Measurements from ENCODE around the gene ANKRD34A.

Gene ANKRD34A

DNA sequence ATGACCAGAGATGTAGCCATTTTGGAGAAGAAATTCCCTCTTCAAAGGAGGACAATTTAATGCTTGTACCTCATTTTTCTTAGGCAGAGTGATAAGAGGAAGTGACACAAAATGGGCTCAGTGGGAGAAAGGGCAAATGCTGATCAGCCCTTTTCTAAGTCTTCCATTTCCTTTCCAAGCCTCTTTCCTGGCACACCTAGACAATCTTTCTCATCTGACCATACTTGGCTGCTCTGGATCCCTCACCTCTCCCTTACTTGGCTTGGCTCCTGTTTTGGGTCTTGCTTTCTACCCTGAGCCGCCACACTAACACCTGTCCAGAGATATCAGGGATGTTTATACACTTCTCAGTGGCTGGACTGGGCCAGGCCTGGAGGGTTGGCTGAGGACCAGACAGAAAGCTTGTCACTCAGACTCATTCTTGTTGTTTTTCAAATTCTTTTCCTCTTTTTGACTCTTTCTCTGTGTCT lies 18.9 kb upstream of the ANKRD34A start:
- H3K27ac ChIP-seq (ENCODE audit: low read length) = peak overlapping the region; percentile 95; the same call in 1 of the 2 replicates
- no peaks in the 10 kb centered on the region for H3K36me3 ChIP-seq (replicated peaks; ENCODE audit: insufficient read depth, low read length)
- peaks cover 73% of the 10 kb centered on the region for H3F3A ChIP-seq (ENCODE audit: insufficient read depth, low read length)
- no peak overlapping the region for H2AFZ ChIP-seq (ENCODE audit: low read length)
- no peak for DNase-seq
- H4K20me1 ChIP-seq (ENCODE audit: insufficient read depth, low read length) = no peaks in the 10 kb centered on the region
- no peaks in the 10 kb centered on the region for H3K27me3 ChIP-seq (replicated peaks; ENCODE audit: insufficient read depth, low read length)
- no peak for TF ChIP-seq EZH2phosphoT487 (IDR thresholded peaks at IDR 0.05; ENCODE audit: low read length)
- no peak for TF ChIP-seq EZH2 (optimal IDR thresholded peaks at IDR 0.05; ENCODE audit: low read depth, low read length)
- TF ChIP-seq, protein P1, sequence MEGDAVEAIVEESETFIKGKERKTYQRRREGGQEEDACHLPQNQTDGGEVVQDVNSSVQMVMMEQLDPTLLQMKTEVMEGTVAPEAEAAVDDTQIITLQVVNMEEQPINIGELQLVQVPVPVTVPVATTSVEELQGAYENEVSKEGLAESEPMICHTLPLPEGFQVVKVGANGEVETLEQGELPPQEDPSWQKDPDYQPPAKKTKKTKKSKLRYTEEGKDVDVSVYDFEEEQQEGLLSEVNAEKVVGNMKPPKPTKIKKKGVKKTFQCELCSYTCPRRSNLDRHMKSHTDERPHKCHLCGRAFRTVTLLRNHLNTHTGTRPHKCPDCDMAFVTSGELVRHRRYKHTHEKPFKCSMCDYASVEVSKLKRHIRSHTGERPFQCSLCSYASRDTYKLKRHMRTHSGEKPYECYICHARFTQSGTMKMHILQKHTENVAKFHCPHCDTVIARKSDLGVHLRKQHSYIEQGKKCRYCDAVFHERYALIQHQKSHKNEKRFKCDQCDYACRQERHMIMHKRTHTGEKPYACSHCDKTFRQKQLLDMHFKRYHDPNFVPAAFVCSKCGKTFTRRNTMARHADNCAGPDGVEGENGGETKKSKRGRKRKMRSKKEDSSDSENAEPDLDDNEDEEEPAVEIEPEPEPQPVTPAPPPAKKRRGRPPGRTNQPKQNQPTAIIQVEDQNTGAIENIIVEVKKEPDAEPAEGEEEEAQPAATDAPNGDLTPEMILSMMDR (IDR thresholded peaks at IDR 0.05; ENCODE audit: low read length) = no peak
- H3K9me2 ChIP-seq (replicated peaks; ENCODE audit: insufficient read depth, low read length) = no peaks in the 10 kb centered on the region
- no peak overlapping the region for H3K4me3 ChIP-seq (ENCODE audit: low read length)
- peak overlapping the region; percentile 37; the same call in 1 of the 2 replicates for H3K4me2 ChIP-seq (ENCODE audit: low read depth, low read length)
- 0 out of 2 replicates have a peak, but pooled peaks cover 7% of the 10 kb centered on the region for H3K79me2 ChIP-seq (ENCODE audit: low read length)
- no peaks in the 10 kb centered on the region for H3K9me3 ChIP-seq (replicated peaks; ENCODE audit: insufficient read depth, low read length)
- H3K4me1 ChIP-seq (ENCODE audit: low read length) = peaks cover 75% of the 10 kb centered on the region
- no peak overlapping the region for H3K9ac ChIP-seq (ENCODE audit: low read length)

DNA sequence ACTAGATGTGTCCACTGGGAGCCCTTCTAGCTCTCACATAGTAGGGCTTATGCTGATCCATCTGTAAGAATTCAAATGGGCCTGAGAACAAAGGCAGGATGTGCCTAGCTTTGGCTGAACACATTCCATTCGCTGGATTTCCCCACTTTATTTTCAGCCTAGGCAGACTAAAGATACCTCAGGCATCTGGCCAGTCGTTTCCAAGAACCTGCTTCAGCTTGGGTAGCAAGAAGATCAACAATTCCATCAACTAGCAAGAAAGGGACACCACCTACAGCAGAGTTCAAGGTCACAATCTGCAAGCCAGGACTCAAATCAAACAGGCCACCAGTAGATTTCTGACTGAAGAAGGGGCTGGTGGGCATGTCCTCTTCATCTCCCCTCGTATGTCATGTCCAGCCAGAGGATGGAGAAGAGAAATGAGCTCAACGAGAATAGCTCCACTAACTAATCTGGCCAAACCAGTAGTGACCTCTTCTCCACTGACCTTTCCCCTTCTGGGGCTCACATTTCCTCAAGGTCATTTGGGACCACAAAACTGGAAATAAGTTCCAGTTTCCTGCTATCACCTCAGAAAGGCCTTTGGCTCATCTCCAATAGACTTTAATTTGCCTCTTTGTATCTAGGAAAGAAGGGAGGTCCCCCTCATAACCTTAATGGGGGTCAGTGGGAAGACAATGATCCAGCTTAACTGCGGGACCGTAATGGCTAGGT lies 17.8 kb upstream of the ANKRD34A start:
- Histone ChIP-seq H3K9me2 (replicated peaks; ENCODE audit: insufficient read depth, low read length) (no peaks in the 10 kb centered on the region), H3K27me3 (replicated peaks; ENCODE audit: insufficient read depth, low read length) (no peaks in the 10 kb centered on the region), H3K4me1 (ENCODE audit: low read length) (peaks cover 86% of the 10 kb centered on the region), H3K36me3 (replicated peaks; ENCODE audit: insufficient read depth, low read length) (no peaks in the 10 kb centered on the region), H4K20me1 (ENCODE audit: insufficient read depth, low read length) (no peaks in the 10 kb centered on the region), H3K9ac (ENCODE audit: low read length) (no peak overlapping the region), H3F3A (ENCODE audit: insufficient read depth, low read length) (peaks cover 76% of the 10 kb centered on the region), H3K27ac (ENCODE audit: low read length) (peak overlapping the region; percentile 95; the same call in 1 of the 2 replicates), H3K79me2 (ENCODE audit: low read length) (0 out of 2 replicates have a peak, but pooled peaks cover 7% of the 10 kb centered on the region), H3K4me3 (ENCODE audit: low read length) (no peak overlapping the region), H3K4me2 (ENCODE audit: low read depth, low read length) (peak overlapping the region; percentile 5; the same call in 1 of the 2 replicates), H2AFZ (ENCODE audit: low read length) (0 out of 2 replicates have a peak overlapping the region, but pooled peaks have one; percentile 2), H3K9me3 (replicated peaks; ENCODE audit: insufficient read depth, low read length) (no peaks in the 10 kb centered on the region)
- no peak for TF ChIP-seq EZH2phosphoT487 (IDR thresholded peaks at IDR 0.05; ENCODE audit: low read length)
- no peak for TF ChIP-seq EZH2 (optimal IDR thresholded peaks at IDR 0.05; ENCODE audit: low read depth, low read length)
- TF ChIP-seq, protein P1 (IDR thresholded peaks at IDR 0.05; ENCODE audit: low read length) = no peak
- no peak for DNase-seq

DNA sequence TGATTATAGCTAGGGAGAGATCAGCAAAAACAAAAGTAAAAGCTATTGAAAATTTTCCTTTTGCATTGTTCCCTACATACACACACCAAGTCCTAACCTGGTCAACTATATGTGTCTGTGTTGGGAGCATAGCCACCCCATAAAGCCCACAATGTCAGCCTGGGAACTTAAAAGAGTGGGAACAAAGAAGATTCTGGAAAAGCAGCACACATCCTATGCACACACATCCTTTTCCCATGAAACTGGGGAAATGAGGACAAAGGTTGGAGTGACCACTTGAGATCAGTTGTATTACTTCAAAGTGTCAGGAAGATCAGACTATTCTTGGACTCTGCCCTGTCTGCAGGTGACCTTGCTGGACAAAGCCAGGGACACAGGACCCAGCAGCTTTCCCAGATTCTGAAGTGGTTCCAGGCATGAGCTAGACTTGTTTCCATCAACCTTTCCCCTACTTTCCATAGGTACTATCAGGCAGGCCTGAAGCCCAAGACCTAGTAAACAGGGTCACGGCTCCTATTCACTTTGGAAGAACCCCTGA lies 16.2 kb upstream of the ANKRD34A start:
- Histone ChIP-seq H3K9ac (ENCODE audit: low read length) (peak overlapping the region; percentile 77), H3K27ac (ENCODE audit: low read length) (peak overlapping the region; percentile 95), H3K79me2 (ENCODE audit: low read length) (0 out of 2 replicates have a peak, but pooled peaks cover 7% of the 10 kb centered on the region), H3K27me3 (replicated peaks; ENCODE audit: insufficient read depth, low read length) (no peaks in the 10 kb centered on the region), H3K4me1 (ENCODE audit: low read length) (peaks cover 78% of the 10 kb centered on the region), H3K36me3 (replicated peaks; ENCODE audit: insufficient read depth, low read length) (no peaks in the 10 kb centered on the region), H3K4me2 (ENCODE audit: low read depth, low read length) (peak overlapping the region; percentile 90), H3K4me3 (ENCODE audit: low read length) (peak overlapping the region; percentile 43), H2AFZ (ENCODE audit: low read length) (no peak overlapping the region; the same call in 1 of the 2 replicates), H3K9me2 (replicated peaks; ENCODE audit: insufficient read depth, low read length) (no peaks in the 10 kb centered on the region), H4K20me1 (ENCODE audit: insufficient read depth, low read length) (no peaks in the 10 kb centered on the region), H3K9me3 (replicated peaks; ENCODE audit: insufficient read depth, low read length) (no peaks in the 10 kb centered on the region), H3F3A (ENCODE audit: insufficient read depth, low read length) (peaks cover 72% of the 10 kb centered on the region)
- TF ChIP-seq, protein P1 (IDR thresholded peaks at IDR 0.05; ENCODE audit: low read length) = no peak
- TF ChIP-seq EZH2 (optimal IDR thresholded peaks at IDR 0.05; ENCODE audit: low read depth, low read length) (no peak), EZH2phosphoT487 (IDR thresholded peaks at IDR 0.05; ENCODE audit: low read length) (no peak)
- no peak for DNase-seq

All from MM.1S (cell line).